Esophagus mucosa (tissue), 1 donor: Measurements from ENCODE around the gene CASZ1. TPM values are rescaled to one million over a fixed set of nuclear protein-coding genes. Genes with fewer than 3 reads are reported as not detected.

Experiments used
- ATAC-seq: fragments of 200-7000 bp; cut with Tn5 transposase; one replicate; pipeline ENCODE4 v1.9.1; 2020
- total RNA-seq: library from RNA; stranded (reverse); gene quantifications from one replicate; pipeline ENCODE4 v1.2.4, GENCODE V29; 2023
- donor health status: DM: yes; HTN: yes; CAD: no.

The CASZ1 gene
- total RNA-seq, 1 donor from 2014 or later: 22.8 TPM

- ATAC-seq: no peak
Observed at GRCh38 chr1:10724948-10725847, 71.2 kb downstream of the CASZ1 start.

GRCh38 chr1:10724511-10724910, 71.9 kb downstream of the CASZ1 start:
- ATAC-seq: no peak

GRCh38 chr1:10724052-10724494, 72.4 kb downstream of the CASZ1 start:
- ATAC-seq: no peak

GRCh38 chr1:10723317-10723716, 73.1 kb downstream of the CASZ1 start:
- no peak for ATAC-seq

- peak; percentile 71 for ATAC-seq
Observed at GRCh38 chr1:10722803-10723202, 73.6 kb downstream of the CASZ1 start.

- ATAC-seq: no peak
Observed at GRCh38 chr1:10721381-10722321, 74.8 kb downstream of the CASZ1 start.

- no peak for ATAC-seq
Observed at GRCh38 chr1:10720635-10721034, 75.8 kb downstream of the CASZ1 start.

- ATAC-seq: no peak
Observed at GRCh38 chr1:10718083-10718415, 78.4 kb downstream of the CASZ1 start.

GRCh38 chr1:10717296-10718082, 79.0 kb downstream of the CASZ1 start:
- ATAC-seq: no peak

GRCh38 chr1:10716840-10717239, 79.6 kb downstream of the CASZ1 start:
- no peak for ATAC-seq

- no peak for ATAC-seq
Observed at GRCh38 chr1:10714337-10715114, 81.9 kb downstream of the CASZ1 start.

- ATAC-seq: no peak
Observed at GRCh38 chr1:10713614-10714013, 82.8 kb downstream of the CASZ1 start.

GRCh38 chr1:10712568-10713362, 83.7 kb downstream of the CASZ1 start:
- no peak for ATAC-seq

GRCh38 chr1:10710489-10710888, 86.0 kb downstream of the CASZ1 start:
- no peak for ATAC-seq

- no peak for ATAC-seq
Observed at GRCh38 chr1:10709646-10710045, 86.8 kb downstream of the CASZ1 start.

GRCh38 chr1:10709165-10709564, 87.3 kb downstream of the CASZ1 start:
- no peak for ATAC-seq

- no peak for ATAC-seq
Observed at GRCh38 chr1:10708757-10709156, 87.7 kb downstream of the CASZ1 start.

- ATAC-seq: no peak
Observed at GRCh38 chr1:10707208-10707607, 89.2 kb downstream of the CASZ1 start.

GRCh38 chr1:10706376-10706913, 90.0 kb downstream of the CASZ1 start:
- ATAC-seq: no peak

GRCh38 chr1:10705953-10706352, 90.5 kb downstream of the CASZ1 start:
- no peak for ATAC-seq
